ENCODE results near the gene SLC19A1. TPM values are rescaled to one million over a fixed set of nuclear protein-coding genes. Genes with fewer than 3 reads are reported as not detected.
"Not testable (repeated sequence)": the region's sequence is repeated elsewhere in the genome, so short reads cannot be mapped to it uniquely, and the experiment has no call there.

SLC19A1 gene
- total RNA-seq, 1 experiment from 2014 or later: 21.2 TPM

DNA sequence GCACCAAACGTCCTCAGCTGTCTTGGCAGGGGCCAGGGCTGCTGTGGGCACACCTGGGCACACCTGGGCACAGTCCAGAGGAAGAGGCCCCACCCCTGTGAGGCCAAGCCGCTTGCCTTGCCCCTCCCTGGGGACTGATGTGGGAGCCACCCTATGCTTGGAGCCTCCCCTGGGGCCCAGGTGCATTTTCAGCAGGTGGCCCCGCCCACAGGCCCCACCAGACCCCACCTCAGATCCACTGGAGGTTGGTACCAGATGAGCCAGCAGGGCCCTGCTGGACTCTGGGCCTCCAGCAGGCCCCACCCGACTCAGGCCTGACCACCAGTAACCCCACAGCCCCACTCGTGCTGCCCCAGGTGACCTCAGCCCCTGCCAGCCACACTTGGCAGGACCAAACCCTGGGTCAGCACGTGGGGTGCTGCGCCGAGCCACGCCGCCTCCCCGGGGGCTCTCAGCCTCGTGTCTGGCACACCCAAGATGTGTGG is 8.8 kb downstream of the SLC19A1 start:
- DNase-seq (ENCODE audit: low spot score): no peak

DNA sequence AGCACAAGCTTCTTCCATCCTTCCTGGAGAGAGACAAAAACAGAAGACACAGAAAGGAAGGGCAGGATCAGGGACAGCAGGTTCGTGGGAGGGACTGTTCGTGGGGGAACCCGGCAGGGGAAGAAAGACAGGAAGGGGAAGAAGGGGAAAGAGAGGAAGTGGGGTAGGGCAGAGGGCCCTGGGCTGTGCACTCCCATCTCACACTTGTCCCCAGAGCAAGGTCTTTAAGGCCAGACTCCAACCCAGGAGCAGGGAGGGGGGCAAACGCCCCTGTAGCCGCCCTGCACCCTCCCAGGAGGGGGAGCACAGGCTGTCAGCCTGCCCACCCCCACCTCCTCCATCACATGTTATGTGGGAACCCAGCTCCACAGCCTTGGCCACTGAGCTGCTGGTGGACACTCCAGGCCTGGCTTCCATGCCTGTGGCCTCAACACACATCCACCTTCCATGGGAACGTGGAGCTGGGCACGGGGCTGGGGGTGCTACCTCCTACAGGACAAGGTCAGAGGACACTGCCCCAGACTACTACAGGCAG is 9.3 kb downstream of the SLC19A1 start:
- DNase-seq (ENCODE audit: low spot score): no peak

DNA sequence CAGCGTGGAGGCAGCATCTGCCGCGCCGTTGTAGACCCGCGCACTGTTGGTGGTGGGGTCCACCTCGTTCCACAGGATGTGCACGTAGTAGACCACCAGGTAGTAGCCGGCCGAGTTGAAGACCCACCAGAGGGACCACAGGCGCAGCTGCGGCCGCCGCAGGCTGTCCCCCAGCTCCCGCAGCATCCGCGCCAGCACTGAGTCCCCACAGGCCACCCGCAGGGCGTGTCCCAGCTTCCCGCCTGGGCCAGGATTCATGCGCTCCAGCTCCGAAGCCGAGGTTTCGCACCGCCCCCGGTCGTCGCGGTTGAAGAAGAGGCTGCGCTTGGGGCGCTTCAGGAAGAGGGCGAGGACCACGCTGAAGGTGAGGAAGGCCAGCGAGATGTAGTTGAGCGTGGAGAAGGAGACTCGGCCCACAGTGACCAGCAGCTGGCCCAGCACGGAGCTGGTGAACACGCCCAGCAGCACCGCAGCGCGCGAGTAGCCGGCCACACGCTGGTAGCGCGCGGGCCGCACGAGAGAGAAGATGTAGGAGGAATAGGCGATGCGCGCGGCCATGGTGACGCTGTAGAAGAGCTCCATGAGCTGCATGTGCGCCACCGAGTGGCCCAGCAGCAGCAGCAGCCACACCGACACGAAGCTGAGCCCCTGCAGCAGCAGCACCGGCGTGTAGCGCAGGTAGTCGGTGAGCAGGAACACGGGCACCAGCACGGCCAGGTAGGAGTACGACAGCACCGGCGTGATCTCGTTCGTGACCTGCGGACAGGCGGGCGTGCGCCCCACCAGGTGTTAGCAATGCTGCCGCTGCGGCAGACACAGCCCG is 10.6 kb downstream of the SLC19A1 start:
- no peak for DNase-seq (ENCODE audit: low spot score)

DNA sequence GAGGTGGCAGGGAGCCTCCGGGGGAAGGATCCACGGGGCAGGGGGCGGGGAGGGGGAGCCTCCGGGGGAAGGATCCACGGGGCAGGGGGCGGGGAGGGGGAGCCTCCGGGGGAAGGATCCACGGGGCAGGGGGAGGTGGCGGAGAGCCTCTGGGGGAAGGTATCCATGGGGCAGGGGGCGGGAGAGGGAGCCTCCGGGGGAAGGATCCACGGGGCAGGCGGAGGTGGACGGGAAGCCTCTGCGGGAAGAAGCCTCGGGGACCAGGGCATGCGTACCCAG is 11.2 kb downstream of the SLC19A1 start:
- not testable (repeated sequence) for DNase-seq (ENCODE audit: low spot score)

DNA sequence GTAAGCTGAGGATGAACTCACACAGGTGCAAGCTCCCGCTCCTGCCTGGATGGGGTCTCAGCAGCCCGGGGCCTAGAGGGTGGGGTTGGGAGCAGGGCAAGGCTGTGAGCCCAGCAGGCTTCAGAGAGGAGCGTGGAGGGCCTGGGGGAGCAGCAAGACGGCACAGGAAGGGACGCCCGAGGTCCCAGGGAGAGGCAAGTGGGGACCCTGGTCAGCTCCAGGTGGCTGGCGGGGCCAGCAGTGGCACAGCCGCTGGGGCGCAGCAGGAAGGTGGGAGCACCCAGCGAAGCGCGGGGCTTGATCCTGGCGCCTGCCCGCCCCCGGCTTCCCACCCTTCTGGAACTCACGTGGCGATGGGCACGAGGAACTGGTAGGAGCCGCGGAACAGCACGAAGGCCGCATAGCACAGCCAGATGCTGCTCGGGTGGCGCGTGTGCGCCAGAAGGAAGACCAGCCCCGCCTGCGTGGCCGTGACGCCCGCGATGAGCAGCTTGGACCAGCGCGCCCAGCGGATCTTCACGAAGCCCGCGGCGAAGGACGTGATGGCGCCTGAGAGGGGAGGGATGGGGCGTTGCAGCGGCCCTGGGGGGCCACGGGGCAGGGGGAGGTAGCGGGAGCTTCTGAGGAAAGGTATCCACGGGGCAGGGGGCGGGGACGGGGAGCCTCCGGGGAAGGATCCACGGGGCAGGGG is 11.7 kb downstream of the SLC19A1 start:
- DNase-seq (ENCODE audit: low spot score): no peak

DNA sequence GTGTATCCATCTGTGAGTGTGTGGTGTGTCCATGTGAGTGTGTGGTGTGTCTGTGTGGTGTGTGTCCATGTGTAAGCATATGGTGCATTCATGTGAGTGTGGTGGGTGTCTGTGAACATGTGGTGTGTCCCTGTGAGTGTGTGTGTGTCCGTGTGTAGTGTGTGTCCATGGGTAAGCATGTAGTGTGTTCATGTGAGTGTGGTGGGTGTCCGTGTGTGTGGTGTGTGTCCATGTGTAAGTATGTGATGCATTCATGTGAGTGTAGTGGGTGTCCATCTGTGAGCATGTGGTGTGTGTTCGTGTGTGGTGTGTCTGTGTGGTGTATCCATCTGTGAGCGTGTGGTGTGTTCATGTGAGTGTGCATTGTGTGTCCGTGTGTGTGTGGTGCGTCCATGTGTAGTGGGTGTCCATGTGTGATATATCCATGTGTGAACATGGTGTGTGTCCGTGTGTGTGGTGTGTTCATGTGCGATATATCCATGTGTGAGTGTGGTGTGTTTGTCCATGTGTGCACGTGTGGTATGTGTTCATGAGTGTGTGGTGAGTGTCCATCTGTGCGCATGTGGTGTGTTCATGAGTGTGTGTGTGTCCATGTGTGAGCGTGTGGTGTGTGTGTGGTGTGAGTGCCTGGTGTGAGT is 12.3 kb downstream of the SLC19A1 start:
- DNase-seq (ENCODE audit: low spot score): no peak

DNA sequence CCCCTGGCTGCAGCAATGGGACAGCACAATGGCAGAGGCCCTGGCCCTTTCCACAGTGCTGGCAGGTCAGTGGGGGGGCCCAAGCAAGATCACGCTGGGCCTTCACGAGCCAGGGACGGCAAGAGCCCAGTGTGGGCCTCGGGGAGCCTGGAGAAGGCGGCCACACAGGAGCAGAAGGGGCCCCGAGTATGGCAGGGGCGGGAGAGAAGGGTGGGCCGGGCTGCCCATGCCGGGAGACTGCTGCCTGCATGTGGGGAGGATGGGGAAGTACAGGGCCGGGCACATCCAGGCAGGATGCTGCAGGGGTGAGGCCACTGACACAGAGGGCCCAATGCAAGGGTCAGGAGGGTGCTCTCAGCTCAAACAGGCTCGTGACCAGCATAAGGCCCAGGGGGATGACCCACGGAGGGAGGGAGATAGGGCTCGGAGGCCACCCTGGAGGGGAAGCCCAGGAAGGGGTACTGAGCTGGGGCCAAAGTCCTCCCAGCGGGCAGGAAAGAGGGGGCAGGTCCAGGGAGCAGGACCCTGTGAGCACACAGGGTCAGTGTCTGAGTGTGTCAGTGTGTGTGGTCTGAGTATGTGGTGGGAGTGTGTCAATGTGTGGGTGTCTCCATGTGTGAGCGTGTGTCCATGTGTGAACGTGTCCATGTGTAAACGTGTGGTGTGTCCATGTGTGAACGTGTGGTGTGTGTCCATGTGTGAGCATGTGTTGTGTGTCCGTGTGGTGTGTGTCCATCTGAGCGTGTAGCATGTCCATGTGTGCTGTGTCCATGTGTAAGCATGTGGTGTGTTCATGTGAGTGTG is 13.1 kb downstream of the SLC19A1 start:
- no peak for DNase-seq (ENCODE audit: low spot score)

DNA sequence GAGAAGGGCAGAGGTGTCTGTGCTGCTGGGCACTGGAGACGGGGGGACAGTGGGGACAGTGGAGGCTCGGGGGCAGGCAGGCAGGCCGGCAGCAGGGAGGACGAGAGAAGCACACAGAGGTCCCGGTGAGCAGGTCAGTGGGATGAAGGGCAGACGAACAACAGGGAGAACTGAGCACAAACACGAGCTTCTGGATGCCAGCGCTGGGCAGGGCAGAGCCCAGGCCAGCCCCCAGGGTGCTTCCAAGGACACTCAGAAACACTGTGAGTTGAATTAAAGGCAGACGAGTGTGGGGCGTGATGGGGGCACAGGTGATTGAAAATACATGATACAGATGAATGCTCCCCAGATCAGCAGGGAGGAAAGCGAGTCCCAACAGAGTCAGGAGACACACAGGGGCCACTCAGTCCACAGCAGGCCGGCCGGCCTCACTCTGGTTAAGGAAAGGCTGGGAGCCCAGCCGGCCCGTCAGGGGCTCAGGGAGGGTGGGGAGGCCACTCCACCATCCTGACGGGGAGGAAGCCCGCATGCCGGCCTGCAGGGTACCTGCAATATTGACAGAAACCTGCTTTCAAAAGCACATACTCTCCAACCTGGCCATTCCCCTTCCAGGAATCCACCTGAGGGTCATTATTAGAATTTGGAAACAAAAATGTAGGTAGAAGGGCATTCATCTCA is 14.1 kb downstream of the SLC19A1 start:
- DNase-seq (ENCODE audit: low spot score): no peak

DNA sequence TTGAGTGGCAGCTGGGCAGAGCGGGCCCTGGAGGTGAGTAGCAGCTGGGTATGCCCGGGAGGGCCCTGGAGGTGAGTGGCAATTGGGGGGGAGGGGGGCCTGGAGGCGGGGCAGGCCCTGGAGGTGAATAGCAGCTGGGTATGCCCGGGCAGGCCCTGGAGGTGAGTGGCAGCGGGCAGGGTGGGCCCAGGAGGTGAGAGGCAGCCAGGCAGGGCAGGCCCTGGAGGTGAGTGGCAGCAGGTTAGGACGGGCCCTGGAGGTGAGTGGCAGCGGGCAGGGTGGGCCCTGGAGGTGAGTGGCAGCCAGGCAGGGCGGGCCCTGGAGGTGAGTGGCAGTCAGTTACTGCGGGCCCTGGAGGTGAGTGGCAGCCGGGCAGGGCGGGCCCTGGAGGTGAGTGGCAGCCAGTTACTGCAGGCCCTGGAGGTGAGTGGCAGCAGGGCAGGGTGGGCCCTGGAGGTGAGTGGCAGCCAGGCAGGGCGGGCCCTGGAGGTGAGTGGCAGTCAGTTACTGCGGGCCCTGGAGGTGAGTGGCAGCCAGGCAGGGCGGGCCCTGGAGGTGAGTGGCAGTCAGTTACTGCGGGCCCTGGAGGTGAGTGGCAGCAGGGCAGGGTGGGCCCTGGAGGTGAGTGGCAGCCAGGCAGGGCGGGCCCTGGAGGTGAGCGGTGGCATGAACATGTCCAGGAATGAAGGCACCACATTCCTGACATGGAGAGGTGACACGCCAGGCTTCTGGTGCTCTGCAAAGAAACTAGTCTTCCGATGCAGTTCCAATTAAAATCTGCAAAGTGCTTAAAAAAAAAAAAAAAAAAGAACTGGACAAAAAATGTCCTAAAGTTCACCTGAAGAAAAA is 14.9 kb downstream of the SLC19A1 start:
- not testable (repeated sequence) for DNase-seq (ENCODE audit: low spot score)

DNA sequence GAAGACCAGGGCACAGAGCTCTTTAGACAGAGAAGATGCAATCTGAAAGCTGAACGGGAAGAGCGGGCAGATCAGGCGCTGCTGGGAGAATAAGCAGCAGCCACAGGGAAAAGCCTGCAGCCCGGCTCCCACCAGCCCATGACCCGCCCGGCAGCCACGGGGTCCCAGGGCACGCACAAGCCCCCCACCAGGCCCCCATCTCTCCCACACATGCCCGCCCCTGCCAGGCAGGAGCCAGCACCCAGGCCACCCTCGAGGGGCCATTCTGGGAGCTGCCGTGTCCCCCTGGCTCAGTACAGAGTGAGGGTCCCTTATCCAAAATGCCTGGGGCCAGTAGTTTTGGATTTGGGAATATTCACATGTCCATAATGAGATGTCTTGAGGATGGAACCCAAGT is 16.3 kb downstream of the SLC19A1 start:
- DNase-seq (ENCODE audit: low spot score): no peak

DNA sequence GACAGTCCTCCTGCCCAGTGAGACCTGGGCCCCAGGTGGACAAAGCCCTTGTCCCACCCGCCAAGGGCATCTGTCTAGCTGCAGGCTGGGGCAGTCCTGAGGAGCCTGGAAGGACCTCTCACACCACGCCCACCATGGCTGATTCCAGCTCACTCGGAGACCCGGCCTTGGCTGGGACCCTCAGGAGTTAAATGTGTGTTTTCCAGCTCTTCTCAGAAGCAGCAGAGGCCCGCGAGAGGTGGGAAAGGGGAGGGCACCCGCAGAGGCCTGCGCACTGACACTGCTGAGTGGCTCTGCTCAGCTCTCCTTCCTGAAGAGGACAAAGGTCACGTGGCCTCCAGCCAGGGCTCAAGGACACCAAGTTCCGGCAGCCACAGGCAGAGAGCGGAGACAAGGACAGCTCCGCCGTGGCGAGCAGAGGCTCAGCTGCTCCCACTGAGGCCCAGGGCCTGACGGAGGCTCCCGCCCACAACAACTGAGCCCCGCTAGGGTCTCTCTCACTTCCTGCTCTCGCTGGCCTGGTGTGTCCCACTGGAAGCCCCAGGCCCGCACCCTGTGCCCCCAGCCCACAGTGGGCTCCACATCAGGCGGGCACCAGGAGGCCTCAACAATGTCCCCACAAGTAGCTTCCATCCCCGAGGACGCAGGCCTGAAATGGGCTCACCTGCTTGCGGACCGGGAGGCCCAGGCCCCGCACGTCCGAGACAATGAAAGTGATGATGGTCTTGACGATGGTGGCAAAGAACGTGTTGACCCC is 16.9 kb downstream of the SLC19A1 start:
- DNase-seq (ENCODE audit: low spot score): no peak

DNA sequence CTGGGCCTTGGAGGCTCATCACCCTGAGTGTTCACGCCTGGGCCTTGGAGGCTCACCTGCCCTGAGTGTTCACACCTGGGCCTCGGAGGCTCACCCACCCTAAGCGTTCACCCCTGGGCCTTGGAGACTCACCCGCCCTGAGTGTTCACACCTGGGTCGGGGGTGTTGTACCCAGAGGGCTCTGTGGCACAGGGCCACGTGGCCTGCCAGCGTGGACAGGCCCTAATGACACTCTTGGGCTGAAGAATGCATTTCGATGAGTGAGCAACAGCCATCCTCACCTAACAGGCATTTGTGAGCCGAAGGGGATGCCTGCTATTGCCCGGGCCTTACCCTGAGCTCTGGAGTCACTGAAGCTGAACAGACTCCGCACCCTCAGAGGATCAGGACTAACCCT is 17.5 kb downstream of the SLC19A1 start:
- DNase-seq (ENCODE audit: low spot score): no peak

DNA sequence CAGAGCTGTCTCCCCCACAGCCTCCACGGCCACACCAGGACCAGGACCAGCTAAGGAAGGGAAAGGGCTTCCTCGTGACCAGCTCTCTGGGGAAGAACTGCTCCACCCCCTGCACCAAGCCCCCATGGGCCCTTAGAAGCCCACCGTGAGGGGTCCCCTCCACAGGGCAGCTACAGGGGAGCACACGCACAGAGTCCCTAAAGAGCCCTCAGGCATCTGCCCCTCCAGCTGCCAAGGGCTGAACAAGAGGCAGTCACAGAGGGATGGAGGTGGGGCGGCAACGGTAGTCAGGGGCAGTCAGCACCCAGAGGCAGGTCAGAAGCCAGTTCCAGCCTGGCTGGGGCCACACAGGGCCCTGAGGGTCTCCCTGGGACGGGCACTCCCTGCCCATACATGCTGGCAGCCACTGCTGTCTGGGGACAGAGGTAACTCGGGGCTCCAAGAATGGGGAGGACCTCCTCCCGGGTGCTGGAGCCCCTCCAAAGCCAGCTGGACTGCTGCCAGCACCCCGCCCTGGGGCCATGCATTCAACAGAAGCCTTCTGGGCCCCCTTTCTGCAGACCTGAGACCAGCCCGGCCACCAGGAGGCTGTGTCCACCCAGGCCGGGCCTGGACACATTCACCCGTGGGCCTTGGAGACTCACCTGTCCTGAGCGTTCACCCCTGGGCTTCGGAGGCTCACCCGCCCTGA is 18.7 kb downstream of the SLC19A1 start:
- no peak for DNase-seq (ENCODE audit: low spot score)

DNA sequence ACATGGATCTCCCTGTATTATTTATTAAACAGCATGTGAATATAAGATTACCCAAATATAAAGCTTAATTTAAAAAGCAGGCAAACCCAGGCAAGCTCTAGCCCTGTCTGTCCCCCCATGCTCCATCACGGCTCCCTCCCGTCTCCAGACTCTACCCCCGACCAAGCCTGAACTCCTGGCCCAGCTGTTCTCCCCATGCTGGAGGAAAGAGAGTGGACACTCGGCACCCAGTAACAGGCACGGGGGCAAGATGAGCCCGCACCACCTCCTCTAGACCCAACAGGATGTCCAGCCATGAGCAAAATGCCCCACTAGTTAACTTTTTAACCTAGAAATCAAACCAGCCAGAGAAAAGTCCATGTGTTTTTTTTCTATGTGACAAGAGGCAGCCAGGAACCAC is 19.3 kb downstream of the SLC19A1 start:
- no peak for DNase-seq (ENCODE audit: low spot score)

DNA sequence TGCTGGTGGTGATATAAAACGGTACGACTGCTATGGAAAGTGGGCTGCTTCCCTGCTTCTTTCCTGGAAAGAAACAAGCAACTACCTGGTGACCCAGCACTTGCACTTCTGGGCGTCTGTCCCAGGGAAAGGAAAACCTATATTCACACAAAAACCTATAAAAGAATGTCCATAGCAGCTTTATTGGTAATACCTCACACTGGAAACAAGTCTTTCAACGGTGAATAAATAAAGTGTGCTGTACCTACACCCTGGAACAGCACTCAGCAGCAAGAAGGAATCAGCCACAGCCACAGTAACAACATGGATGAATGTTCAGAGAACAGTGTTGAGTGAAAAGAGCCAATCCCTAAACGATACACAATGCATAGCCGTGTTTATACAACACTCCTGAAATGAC is 19.9 kb downstream of the SLC19A1 start:
- no peak for DNase-seq (ENCODE audit: low spot score)

DNA sequence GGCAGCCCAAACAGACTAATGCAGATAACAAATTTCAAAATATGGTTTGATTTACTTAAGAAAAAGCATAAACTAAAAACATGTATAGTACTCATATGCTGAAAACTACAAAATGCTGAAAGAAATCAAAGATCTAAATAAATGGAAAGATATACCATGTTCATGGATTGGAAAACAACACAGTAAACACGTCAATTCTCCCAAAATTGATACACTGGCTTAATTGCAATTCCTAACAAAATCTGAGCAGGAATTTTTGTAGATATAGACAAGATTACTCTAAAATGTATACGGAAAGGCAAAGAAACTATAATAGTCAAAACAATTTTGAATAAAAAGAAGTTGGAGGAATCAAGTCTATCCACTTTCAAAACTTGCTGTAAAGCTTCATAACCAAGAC is 21.0 kb downstream of the SLC19A1 start:
- no peak for DNase-seq (ENCODE audit: low spot score)

DNA sequence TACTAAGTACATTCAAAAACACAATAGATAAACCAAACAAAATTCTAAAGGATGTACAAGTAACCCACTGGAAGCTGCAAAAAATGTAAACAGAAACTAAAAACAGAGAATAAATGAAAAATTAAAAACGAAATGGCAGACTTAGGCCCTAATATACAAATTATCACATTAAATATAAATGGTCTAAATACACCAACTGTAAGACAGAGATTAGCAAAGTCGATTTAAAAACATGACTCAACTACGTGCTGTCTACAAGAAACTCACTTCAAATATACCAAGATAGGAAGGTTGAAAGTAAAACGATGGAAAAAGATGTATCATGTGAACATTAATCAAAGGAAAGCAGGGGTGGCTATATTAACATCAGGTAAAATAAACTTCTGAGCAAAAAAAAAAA is 23.1 kb downstream of the SLC19A1 start:
- DNase-seq (ENCODE audit: low spot score): no peak

DNA sequence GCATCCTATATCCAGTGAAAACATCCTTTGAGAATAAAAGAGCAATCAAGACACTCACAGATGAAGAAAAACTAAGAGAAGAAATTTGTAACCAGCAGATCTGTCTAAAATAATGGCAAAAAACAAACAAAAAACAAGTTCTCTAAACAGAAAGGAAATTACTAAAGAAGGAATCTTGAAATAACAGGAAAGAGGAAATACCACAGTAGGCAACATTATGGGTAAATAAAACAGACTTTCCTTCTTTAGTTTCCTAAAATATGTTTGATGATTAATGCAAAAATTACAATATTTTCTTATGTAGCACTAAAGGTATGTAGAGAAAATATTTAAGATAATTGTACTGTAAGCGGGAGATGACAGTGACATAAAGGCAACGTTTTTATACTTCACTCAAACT is 23.5 kb downstream of the SLC19A1 start:
- DNase-seq (ENCODE audit: low spot score): no peak

Data from A172 (cell line).